GM19023 (cell line): ENCODE results near the gene NEK6.

ENCODE experiments used
- ATAC-seq: cut with Tn5 transposase; IDR thresholded peaks from one replicate; pipeline ENCODE4 v1.9.1; 2021; ENCODE audit warnings: mild to moderate bottlenecking, moderate library complexity; ENCODE audit not compliant: unreplicated experiment

NEK6 gene

GRCh38 chr9:124257844-124258606, at the start of gene NEK6:
Gene NEK6, plus strand, starts transcription at chr9:124257949. Its CDS starts 44,016 bp downstream, at chr9:124301965.
- ATAC-seq: no peak

- no peak for ATAC-seq
Observed at GRCh38 chr9:124208571-124208970, 49.2 kb upstream of the NEK6 start.

- no peak for ATAC-seq
Observed at GRCh38 chr9:124209279-124209678, 48.5 kb upstream of the NEK6 start.

GRCh38 chr9:124209774-124210173, 48.0 kb upstream of the NEK6 start:
- no peak for ATAC-seq

GRCh38 chr9:124210697-124211096, 47.1 kb upstream of the NEK6 start:
- no peak for ATAC-seq

GRCh38 chr9:124212381-124213050, 45.2 kb upstream of the NEK6 start:
- no peak for ATAC-seq

GRCh38 chr9:124213396-124213795, 44.4 kb upstream of the NEK6 start:
- no peak for ATAC-seq

- ATAC-seq: no peak
Observed at GRCh38 chr9:124214116-124214515, 43.6 kb upstream of the NEK6 start.

- no peak for ATAC-seq
Observed at GRCh38 chr9:124214596-124215367, 43.0 kb upstream of the NEK6 start.

- no peak for ATAC-seq
Observed at GRCh38 chr9:124215368-124215910, 42.3 kb upstream of the NEK6 start.

- ATAC-seq: no peak
Observed at GRCh38 chr9:124215956-124216355, 41.8 kb upstream of the NEK6 start.

- ATAC-seq: no peak
Observed at GRCh38 chr9:124216474-124217176, 41.1 kb upstream of the NEK6 start.

- ATAC-seq: no peak
Observed at GRCh38 chr9:124217836-124218437, 39.8 kb upstream of the NEK6 start.

GRCh38 chr9:124218438-124218982, 39.2 kb upstream of the NEK6 start:
- ATAC-seq: peak; percentile 63

- ATAC-seq: peak; percentile 21
Observed at GRCh38 chr9:124218987-124219461, 38.7 kb upstream of the NEK6 start.

- ATAC-seq: no peak
Observed at GRCh38 chr9:124220946-124221451, 36.8 kb upstream of the NEK6 start.

- no peak for ATAC-seq
Observed at GRCh38 chr9:124221676-124222075, 36.1 kb upstream of the NEK6 start.

GRCh38 chr9:124222109-124222508, 35.6 kb upstream of the NEK6 start:
- ATAC-seq: no peak

GRCh38 chr9:124222918-124223720, 34.6 kb upstream of the NEK6 start:
- no peak for ATAC-seq
